ENCODE results near the gene FAM170A. TPM values are rescaled to one million over a fixed set of nuclear protein-coding genes. Genes with fewer than 3 reads are reported as not detected.

Gene FAM170A
- total RNA-seq, 2 donors from 2014 or later, result not detected

- H3K4me1 Mint-ChIP-seq, result no peaks in the 10 kb centered on the region
- Histone ChIP-seq H3K4me3 (ENCODE audit: low read length) (no peak overlapping the region), H3K27me3 (ENCODE audit: control insufficient read depth, insufficient read depth, low read length, poor library complexity, severe bottlenecking) (no peaks in the 10 kb centered on the region), H3K27ac (ENCODE audit: low read depth, low read length) (no peak overlapping the region), H3K9ac (ENCODE audit: extremely low read depth, low read length, poor library complexity, severe bottlenecking) (no peak overlapping the region), H3K4me1 (ENCODE audit: control insufficient read depth, insufficient read depth, low read length) (no peaks in the 10 kb centered on the region), H3K36me3 (ENCODE audit: control insufficient read depth, insufficient read depth, low read length) (no peaks in the 10 kb centered on the region), H3K9me3 (ENCODE audit: control insufficient read depth, low read length) (no peaks in the 10 kb centered on the region)
- H3K27ac Mint-ChIP-seq, result no peak overlapping the region
- DNase-seq, result no peak
- no peaks in the 10 kb centered on the region for H3K36me3 Mint-ChIP-seq (ENCODE audit: low read depth)
- no peaks in the 10 kb centered on the region for H3K9me3 Mint-ChIP-seq
- no peaks in the 10 kb centered on the region for H3K27me3 Mint-ChIP-seq (ENCODE audit: insufficient read depth)
- TF ChIP-seq CTCF (conservative IDR thresholded peaks at IDR 0.05), result no peak
- no peak overlapping the region for H3K4me3 Mint-ChIP-seq
Measured at GRCh38 chr5:119656023-119656422, 26.7 kb downstream of the FAM170A start.

DNA sequence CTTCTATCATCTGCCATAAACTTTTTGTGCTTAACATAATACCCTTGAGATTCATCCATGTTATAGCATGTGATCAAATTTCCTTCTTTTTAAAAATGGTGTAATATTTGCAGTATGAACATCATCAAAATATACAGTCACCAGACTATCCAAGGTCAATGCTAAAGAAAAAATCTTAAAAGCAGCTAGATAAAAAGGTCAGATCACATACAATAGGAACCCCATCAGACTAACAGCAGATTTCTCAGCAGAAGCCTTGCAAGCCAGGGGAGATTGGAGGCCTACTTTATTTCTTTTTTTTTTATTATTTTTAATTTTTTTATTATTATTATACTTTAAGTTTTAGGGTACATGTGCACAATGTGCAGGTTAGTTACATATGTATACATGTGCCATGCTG, 37.2 kb downstream of the FAM170A start:
- no peak overlapping the region for H3K4me3 Mint-ChIP-seq
- DNase-seq, result no peak
- H3K27ac Mint-ChIP-seq, result no peak overlapping the region
- H3K27me3 ChIP-seq (ENCODE audit: control insufficient read depth, insufficient read depth, low read length, poor library complexity, severe bottlenecking), result no peaks in the 10 kb centered on the region
- H3K27ac ChIP-seq (ENCODE audit: low read depth, low read length), result no peak overlapping the region
- no peaks in the 10 kb centered on the region for H3K36me3 ChIP-seq (ENCODE audit: control insufficient read depth, insufficient read depth, low read length)
- H3K4me1 Mint-ChIP-seq, result no peaks in the 10 kb centered on the region
- H3K4me1 ChIP-seq (ENCODE audit: control insufficient read depth, insufficient read depth, low read length), result no peaks in the 10 kb centered on the region
- no peaks in the 10 kb centered on the region for H3K27me3 Mint-ChIP-seq (ENCODE audit: insufficient read depth)
- peaks cover 26% of the 10 kb centered on the region for H3K9me3 ChIP-seq (ENCODE audit: control insufficient read depth, low read length)
- H3K9ac ChIP-seq (ENCODE audit: extremely low read depth, low read length, poor library complexity, severe bottlenecking), result no peak overlapping the region
- no peak overlapping the region for H3K4me3 ChIP-seq (ENCODE audit: low read length)
- peaks cover 2% of the 10 kb centered on the region for H3K36me3 Mint-ChIP-seq (ENCODE audit: low read depth)
- H3K9me3 Mint-ChIP-seq, result peaks cover 33% of the 10 kb centered on the region
- no peak for TF ChIP-seq CTCF (conservative IDR thresholded peaks at IDR 0.05)

DNA sequence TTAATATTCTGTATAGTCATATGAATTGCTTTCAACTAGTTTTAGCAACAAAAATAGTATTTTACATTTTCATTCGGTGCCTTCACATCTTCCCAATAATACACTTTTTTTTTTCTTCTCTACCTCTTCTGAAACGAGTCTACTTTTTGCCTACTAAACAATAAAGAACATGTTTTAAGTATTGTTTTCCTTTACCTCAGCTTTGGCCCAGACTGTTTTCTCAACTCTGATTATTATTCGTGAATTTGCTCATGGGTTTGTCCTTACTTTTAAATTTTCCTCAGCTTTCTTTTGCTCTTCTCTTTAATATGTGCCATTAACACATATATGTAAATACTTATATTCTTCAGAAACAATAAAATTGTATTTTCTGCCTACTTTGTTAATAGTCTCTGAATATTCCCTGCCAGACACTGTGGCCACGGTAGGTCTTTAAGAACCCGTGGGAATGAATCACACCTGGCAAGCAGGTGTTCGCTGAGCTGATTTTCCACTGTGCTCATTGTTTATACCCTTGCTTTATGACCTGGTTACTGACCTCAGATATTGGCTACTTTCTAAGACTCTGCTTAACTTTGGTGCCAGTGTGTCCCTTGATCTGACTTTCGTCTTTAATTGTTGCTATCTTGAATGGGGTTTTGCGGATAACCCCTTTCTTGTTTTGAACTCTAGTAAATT, 49.1 kb downstream of the FAM170A start:
- no peak overlapping the region for H3K9ac ChIP-seq (ENCODE audit: extremely low read depth, low read length, poor library complexity, severe bottlenecking)
- Mint-ChIP-seq H3K4me1 (peaks cover 8% of the 10 kb centered on the region), H3K4me3 (no peak overlapping the region), H3K27me3 (ENCODE audit: insufficient read depth) (no peaks in the 10 kb centered on the region), H3K36me3 (ENCODE audit: low read depth) (no peaks in the 10 kb centered on the region), H3K9me3 (peaks cover 4% of the 10 kb centered on the region), H3K27ac (no peak overlapping the region)
- no peaks in the 10 kb centered on the region for H3K36me3 ChIP-seq (ENCODE audit: control insufficient read depth, insufficient read depth, low read length)
- no peak for DNase-seq
- no peak overlapping the region for H3K4me3 ChIP-seq (ENCODE audit: low read length)
- H3K27me3 ChIP-seq (ENCODE audit: control insufficient read depth, insufficient read depth, low read length, poor library complexity, severe bottlenecking), result no peaks in the 10 kb centered on the region
- H3K27ac ChIP-seq (ENCODE audit: low read depth, low read length), result no peak overlapping the region
- WGBS, 2 experiments (ENCODE audit: insufficient coverage in 1 of 2, insufficient read length in 1 of 2), result 91 to 92% methylated on average over 7 to 8 of the region's 8 CpGs
- no peak for TF ChIP-seq CTCF (conservative IDR thresholded peaks at IDR 0.05)
- H3K9me3 ChIP-seq (ENCODE audit: control insufficient read depth, low read length), result no peaks in the 10 kb centered on the region
- H3K4me1 ChIP-seq (ENCODE audit: control insufficient read depth, insufficient read depth, low read length), result no peaks in the 10 kb centered on the region
